GM12878 (cell line): Measurements from ENCODE around the gene CHCHD6. TPM values are rescaled to one million over a fixed set of nuclear protein-coding genes. Genes with fewer than 3 reads are reported as not detected.

Source experiments
- ATAC-seq: fragments of 200-7000 bp; cut with Tn5 transposase; 3 replicates; pipeline ENCODE4 v1.9.1; 2020; ENCODE audit warnings: mild to moderate bottlenecking, moderate library complexity
- BruUV-seq: library from RNA; stranded (reverse); fragments of 400-500 nt; replicated peaks from 2 replicates; lab custom pipeline; 2021; lab: Mats Ljungman, UMichigan
- CTCF ChIA-PET: fragments of 300-600 bp; sonication (Branson Sonifier 250); formaldehyde crosslinking; extraction: SDS; loops from one replicate; lab custom pipeline; 2021; ENCODE audit warnings: inconsistent platforms; lab: Yijun Ruan, JAX
- POLR2A ChIA-PET: fragments of 350-600 bp; formaldehyde crosslinking; extraction: SDS; loops from one replicate; lab custom pipeline; 2021; ENCODE audit warnings: inconsistent platforms; lab: Charles Lee
- RAD21 ChIA-PET: fragments of 300-600 bp; sonication (Branson Sonifier 250); formaldehyde crosslinking; loops from one replicate; lab custom pipeline; 2023; ENCODE audit warnings: antibody characterized with exemption; ENCODE audit not compliant: unreplicated experiment; lab: Charles Lee
- SMC1A ChIA-PET: fragments of 300-600 bp; sonication (Branson Sonifier 250); formaldehyde crosslinking; loops from one replicate; lab custom pipeline; 2023; ENCODE audit not compliant: unreplicated experiment, uncharacterized antibody; lab: Charles Lee
- DNase-seq: peaks from one replicate; pipeline ENCODE4 v3.0.0-alpha.2; 2011; ENCODE audit warnings: low read depth, low spot score
- FAIRE-seq: peaks from 3 replicates; lab custom pipeline; 2011; peaks lifted over from hg19 to GRCh38; lab: Jason Lieb, UNC
- H2AFZ ChIP-seq: 2 replicates; pipeline ENCODE4 v1.6.0; 2011; ENCODE audit warnings: low read depth, low read length, control low read depth; ENCODE audit not compliant: control insufficient read depth
- H3K27ac ChIP-seq: 2 replicates; pipeline ENCODE4 v1.5.1; 2011; ENCODE audit warnings: control low read depth; ENCODE audit not compliant: control insufficient read depth, insufficient read depth
- H3K27me3 ChIP-seq, 2 experiments: replicated peaks in 1 of 2; 2 replicates each; pipeline versions ENCODE4 v1.6.0 to v1.6.1; 2011; ENCODE audit warnings: low read length in 1 of 2; ENCODE audit not compliant: control insufficient read depth in 2 of 2, insufficient read depth in 2 of 2
- H3K36me3 ChIP-seq, 2 experiments: 2 replicates each; pipeline ENCODE4 v1.5.1; 2011; ENCODE audit warnings: low read length in 1 of 2; ENCODE audit not compliant: control insufficient read depth in 2 of 2, insufficient read depth in 2 of 2
- H3K4me1 ChIP-seq: 2 replicates; pipeline ENCODE4 v1.6.1; 2011; ENCODE audit warnings: mild to moderate bottlenecking, low read length, moderate library complexity, mixed read lengths; ENCODE audit not compliant: control insufficient read depth, insufficient read depth
- H3K4me2 ChIP-seq: 2 replicates; pipeline ENCODE4 v1.6.0; 2011; ENCODE audit warnings: control low read depth; ENCODE audit not compliant: control insufficient read depth, insufficient read depth
- H3K4me3 ChIP-seq: fragments of 200-600 bp; sonication (generic); 2 replicates; pipeline ENCODE4 v1.5.1; 2016
- H3K79me2 ChIP-seq: 2 replicates; pipeline ENCODE4 v1.6.0; 2011; ENCODE audit warnings: low read length; ENCODE audit not compliant: control insufficient read depth, insufficient read depth
- H3K9ac ChIP-seq: 2 replicates; pipeline ENCODE4 v1.8.0; 2011; ENCODE audit warnings: low read length, control low read depth, mixed read lengths; ENCODE audit not compliant: control insufficient read depth, insufficient read depth
- H3K9me3 ChIP-seq: replicated peaks from 3 replicates; pipeline ENCODE4 v1.5.1; 2011; ENCODE audit warnings: mild to moderate bottlenecking, low read length; ENCODE audit not compliant: control insufficient read depth, insufficient read depth
- H4K20me1 ChIP-seq: 2 replicates; pipeline ENCODE4 v1.6.0; 2011; ENCODE audit not compliant: control insufficient read depth, insufficient read depth
- ATF3 ChIP-seq: IDR thresholded peaks from 2 replicates; pipeline ENCODE4 v1.6.1; 2011; ENCODE audit warnings: low read depth, mild to moderate bottlenecking, low read length, moderate library complexity, borderline replicate concordance; ENCODE audit errors: extremely low read depth
- CEBPB ChIP-seq, 2 experiments: fragments of 150-350 bp in 1 of 2; IDR thresholded peaks; 2 replicates each; pipeline ENCODE4 v1.6.1; 2012 to 2014; ENCODE audit warnings: low read depth in 2 of 2, low read length in 2 of 2, borderline replicate concordance in 1 of 2, inconsistent platforms in 1 of 2
- CHD4 ChIP-seq: fragments of 200-600 bp; sonication (generic); IDR thresholded peaks from 2 replicates; pipeline ENCODE4 v1.6.1; 2016; ENCODE audit warnings: mild to moderate bottlenecking
- GABPA ChIP-seq: IDR thresholded peaks from 2 replicates; pipeline ENCODE4 v1.6.1; 2014; ENCODE audit warnings: antibody characterized with exemption, low read depth, mild to moderate bottlenecking, inconsistent platforms
- IRF5 ChIP-seq: fragments of 450-650 bp; IDR thresholded peaks from 2 replicates; pipeline ENCODE4 v1.6.1; 2017; ENCODE audit warnings: borderline replicate concordance
- JUND ChIP-seq: IDR thresholded peaks from 2 replicates; pipeline ENCODE4 v1.6.1; 2012; ENCODE audit warnings: low read depth, mild to moderate bottlenecking, low read length, improper control_type of control experiment, moderate library complexity
- KAT2A ChIP-seq: conservative IDR thresholded peaks from 2 replicates; pipeline ENCODE4 v1.6.1; 2011; ENCODE audit warnings: low read depth, low read length; ENCODE audit not compliant: control insufficient read depth
- LARP7 ChIP-seq: fragments of 450-650 bp; IDR thresholded peaks from 2 replicates; pipeline ENCODE4 v1.6.1; 2017; ENCODE audit warnings: mild to moderate bottlenecking
- MYC ChIP-seq: IDR thresholded peaks from 2 replicates; pipeline ENCODE4 v1.6.1; 2011; ENCODE audit warnings: mild to moderate bottlenecking, low read length, moderate library complexity, inconsistent platforms; ENCODE audit not compliant: insufficient read depth, insufficient replicate concordance, insufficient read length, severe bottlenecking
- NFYA ChIP-seq: IDR thresholded peaks from 2 replicates; pipeline ENCODE4 v1.6.1; 2011; ENCODE audit warnings: low read depth, mild to moderate bottlenecking, low read length, improper control_type of control experiment, borderline replicate concordance
- NKRF ChIP-seq: fragments of 450-650 bp; conservative IDR thresholded peaks from 2 replicates; pipeline ENCODE4 v1.6.1; 2017; ENCODE audit warnings: mild to moderate bottlenecking, moderate library complexity
- PAX8 ChIP-seq: fragments of 450-650 bp; IDR thresholded peaks from 2 replicates; pipeline ENCODE4 v1.6.1; 2017; ENCODE audit warnings: mild to moderate bottlenecking, moderate library complexity
- RAD51 ChIP-seq: fragments of 450-650 bp; IDR thresholded peaks from 2 replicates; pipeline ENCODE4 v1.6.1; 2016; ENCODE audit warnings: moderate library complexity, mild to moderate bottlenecking, inconsistent platforms
- STAT1 ChIP-seq: fragments of 450-650 bp; conservative IDR thresholded peaks from 2 replicates; pipeline ENCODE4 v1.6.1; 2014; ENCODE audit warnings: antibody characterized with exemption, mild to moderate bottlenecking
- STAT3 ChIP-seq: IDR thresholded peaks from 2 replicates; pipeline ENCODE4 v1.6.1; 2011; ENCODE audit warnings: low read depth, low read length, improper control_type of control experiment
- USF2 ChIP-seq: IDR thresholded peaks from 2 replicates; pipeline ENCODE4 v1.6.1; 2011; ENCODE audit warnings: low read depth, low read length, improper control_type of control experiment, borderline replicate concordance
- ZBTB33 ChIP-seq: fragments of 450-650 bp; IDR thresholded peaks from 2 replicates; pipeline ENCODE4 v1.6.1; 2017; ENCODE audit warnings: mild to moderate bottlenecking
- WGBS: methylation state at CpG from one replicate; pipeline ENCODE4 v1.1.6; 2016; ENCODE audit warnings: low lambda C conversion rate; ENCODE audit not compliant: insufficient replicate concordance, insufficient coverage; ENCODE audit errors: missing lambda C conversion rate; 5-methylcytosine and 5-hydroxymethylcytosine counted together
- in situ Hi-C: fragments of 300-500 bp; cut with MboI; formaldehyde crosslinking; loops from 9 replicates; pipeline ENCODE4 v1.14.3; 2018; ENCODE audit warnings: mixed read lengths
- intact Hi-C: fragments of 100-400 bp; cut with micrococcal nuclease; formaldehyde crosslinking; loops from one replicate; pipeline ENCODE4 v1.14.2; 2022; ENCODE audit not compliant: unreplicated experiment
- polyA plus RNA-seq, 11 experiments: library from polyadenylated mRNA; depleted of rRNA in 4 of 11; unstranded in 6 of 11; stranded (reverse) in 5 of 11; fragments of >200 nt; fragmentation: Nextera tagmentation in 4 of 11; fragmentation: Illumina TruSeq in 1 of 11; extraction: Ambion mirVana in 4 of 11; extraction: Trizol in 1 of 11; gene quantifications; 1 replicate in 1 of 11; 2 replicates in 10 of 11; pipeline versions ENCODE4 v1.2.1 to v1.2.3, GENCODE V29; 2011 to 2016; ENCODE audit warnings: inconsistent platforms in 2 of 11, missing spikeins in 2 of 11, low read depth in 1 of 11
- total RNA-seq, 4 experiments: library from RNA; depleted of rRNA in 3 of 4; stranded (reverse); fragments of >200 nt in 3 of 4; fragmentation: Illumina TruSeq in 1 of 4; extraction: Trizol in 1 of 4; gene quantifications; 2 replicates each; pipeline versions ENCODE4 v1.2.1 to v1.2.3, GENCODE V29; 2013 to 2021

Gene CHCHD6
- total and polyA plus RNA-seq, 10 of the 15 experiments (the other 5 are each of a cell fraction or from before 2014, with no cell fraction given): 2.7 to 16.7 (median 12.3) TPM

- ChIA-PET SMC1A (interaction anchor here (1.1 kb wide), 1 partner anchor 14 kb away, joined by 3 read pairs; no protein-coding TSS in a partner anchor), CTCF (interaction anchor here (0.8 to 2.0 kb wide), 2 partner anchors 14 to 68 kb away, joined by 4 to 7 read pairs; partner anchors contain the start of gene PLXNA1), POLR2A (no interaction called here), RAD21 (no interaction called here)
- Histone ChIP-seq H3K9me3 (no peaks in the 10 kb centered on the region; the same call in 2 of the 3 replicates), H4K20me1 (no peaks in the 10 kb centered on the region), H3K27me3 (no peaks in the 10 kb centered on the region), H3K4me2 (no peak overlapping the region), H3K9ac (no peak overlapping the region), H3K36me3 (no peaks in the 10 kb centered on the region; a peak in 1 of 4 replicates), H3K79me2 (no peaks in the 10 kb centered on the region), H3K4me1 (peaks cover 44% of the 10 kb centered on the region), H2AFZ (no peak overlapping the region), H3K4me3 (no peak overlapping the region), H3K27ac (no peak overlapping the region)
- intact Hi-C loops (no loop called here), in situ Hi-C loops (no loop called here)
- ATAC-seq (no peak), DNase-seq (no peak), FAIRE-seq (no peak)
- BruUV-seq: no TSS peak
- 67% methylated on average over 7 of the region's 7 CpGs for WGBS
- TF ChIP-seq MYC (no peak), PAX8 (no peak), GABPA (no peak), JUND (no peak), NKRF (no peak), USF2 (no peak), ZBTB33 (no peak), CEBPB (IDR thresholded peaks at IDR 0.05; ENCODE audit: borderline replicate concordance in 1 of 2, low read depth in 2 of 2, low read length in 2 of 2) (no peak), NFYA (no peak), STAT1 (no peak), LARP7 (no peak), CHD4 (no peak), KAT2A (no peak), IRF5 (no peak), RAD51 (no peak), ATF3 (no peak), STAT3 (no peak)
Observed at GRCh38 chr3:126914226-126914625, 210.2 kb downstream of the CHCHD6 start.
